GM18505 (cell line): ENCODE measurements around the gene TTLL9.
"Not testable (repeated sequence)": the region's sequence is repeated elsewhere in the genome, so short reads cannot be mapped to it uniquely, and the experiment has no call there.

Experiments used
- ATAC-seq: cut with Tn5 transposase; IDR thresholded peaks from one replicate; pipeline ENCODE4 v1.9.1; 2021; ENCODE audit not compliant: unreplicated experiment
- POLR2A ChIP-seq: IDR thresholded peaks from 4 replicates; pipeline ENCODE4 v1.6.1; 2011; ENCODE audit warnings: borderline replicate concordance; ENCODE audit not compliant: insufficient read depth, insufficient read length; ENCODE audit errors: extremely low read depth

Gene TTLL9

GRCh38 chr20:31915491-31916280 lies 45.3 kb downstream of the TTLL9 start:
- TF ChIP-seq POLR2A = no peak
- ATAC-seq = no peak

GRCh38 chr20:31916708-31917107 lies 46.3 kb downstream of the TTLL9 start:
- no peak for TF ChIP-seq POLR2A

GRCh38 chr20:31917962-31918412 lies 47.6 kb downstream of the TTLL9 start:
- not testable (repeated sequence) for ATAC-seq

More at GRCh38 chr20:31916708-31917107, 46.3 kb downstream of the TTLL9 start:
- no peak for ATAC-seq

- TF ChIP-seq POLR2A = no peak
- ATAC-seq = no peak
Observed at GRCh38 chr20:31918466-31919105, 48.2 kb downstream of the TTLL9 start.

- TF ChIP-seq POLR2A = no peak
- no peak for ATAC-seq
Observed at GRCh38 chr20:31919410-31920155, 49.1 kb downstream of the TTLL9 start.

- no peak for ATAC-seq
- TF ChIP-seq POLR2A = no peak
Observed at GRCh38 chr20:31920275-31920855, 49.9 kb downstream of the TTLL9 start.

GRCh38 chr20:31921480-31921879 lies 51.0 kb downstream of the TTLL9 start:
- ATAC-seq = not testable (repeated sequence)

GRCh38 chr20:31922181-31922580 lies 51.7 kb downstream of the TTLL9 start:
- no peak for ATAC-seq
- TF ChIP-seq POLR2A = no peak

GRCh38 chr20:31922588-31922987 lies 52.2 kb downstream of the TTLL9 start:
- no peak for TF ChIP-seq POLR2A
- ATAC-seq = no peak

- no peak for TF ChIP-seq POLR2A
- no peak for ATAC-seq
Observed at GRCh38 chr20:31923388-31924331, 53.2 kb downstream of the TTLL9 start.

GRCh38 chr20:31924561-31924960 lies 54.1 kb downstream of the TTLL9 start:
- TF ChIP-seq POLR2A = no peak
- ATAC-seq = no peak

GRCh38 chr20:31925631-31926030 lies 55.2 kb downstream of the TTLL9 start:
- no peak for ATAC-seq
- no peak for TF ChIP-seq POLR2A
